GM19193 (cell line): ENCODE data around the gene FAM217A.

Experiments
- POLR2A ChIP-seq: IDR thresholded peaks from 4 replicates; pipeline ENCODE4 v1.6.1; 2011; ENCODE audit not compliant: insufficient read depth, insufficient read length; ENCODE audit errors: extremely low read depth

The FAM217A gene, protein sequence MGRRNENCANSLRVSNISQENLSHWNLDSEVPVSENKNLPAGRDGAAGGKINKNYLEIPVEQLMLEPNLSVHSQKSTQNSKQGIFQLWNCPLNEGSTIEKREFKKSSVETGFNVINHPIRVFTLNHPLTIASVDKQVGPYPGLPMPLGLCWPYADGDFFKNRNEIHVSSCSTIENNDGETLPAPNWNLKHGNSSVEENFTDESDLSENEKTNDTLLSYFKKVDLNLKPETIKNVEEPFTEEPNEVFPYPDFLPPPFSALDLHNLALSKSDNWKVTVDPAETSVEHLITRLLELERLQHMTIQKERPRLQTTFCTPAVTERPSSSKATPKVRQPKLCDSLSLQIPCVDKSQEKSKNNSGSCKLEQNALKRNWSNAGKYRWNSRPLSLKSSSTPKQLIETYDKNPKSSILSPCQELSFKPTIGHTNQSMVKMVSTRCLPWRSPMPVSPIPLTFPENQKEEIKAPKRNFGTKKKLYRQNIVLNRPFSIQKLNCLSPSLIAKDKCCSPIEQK

DNA sequence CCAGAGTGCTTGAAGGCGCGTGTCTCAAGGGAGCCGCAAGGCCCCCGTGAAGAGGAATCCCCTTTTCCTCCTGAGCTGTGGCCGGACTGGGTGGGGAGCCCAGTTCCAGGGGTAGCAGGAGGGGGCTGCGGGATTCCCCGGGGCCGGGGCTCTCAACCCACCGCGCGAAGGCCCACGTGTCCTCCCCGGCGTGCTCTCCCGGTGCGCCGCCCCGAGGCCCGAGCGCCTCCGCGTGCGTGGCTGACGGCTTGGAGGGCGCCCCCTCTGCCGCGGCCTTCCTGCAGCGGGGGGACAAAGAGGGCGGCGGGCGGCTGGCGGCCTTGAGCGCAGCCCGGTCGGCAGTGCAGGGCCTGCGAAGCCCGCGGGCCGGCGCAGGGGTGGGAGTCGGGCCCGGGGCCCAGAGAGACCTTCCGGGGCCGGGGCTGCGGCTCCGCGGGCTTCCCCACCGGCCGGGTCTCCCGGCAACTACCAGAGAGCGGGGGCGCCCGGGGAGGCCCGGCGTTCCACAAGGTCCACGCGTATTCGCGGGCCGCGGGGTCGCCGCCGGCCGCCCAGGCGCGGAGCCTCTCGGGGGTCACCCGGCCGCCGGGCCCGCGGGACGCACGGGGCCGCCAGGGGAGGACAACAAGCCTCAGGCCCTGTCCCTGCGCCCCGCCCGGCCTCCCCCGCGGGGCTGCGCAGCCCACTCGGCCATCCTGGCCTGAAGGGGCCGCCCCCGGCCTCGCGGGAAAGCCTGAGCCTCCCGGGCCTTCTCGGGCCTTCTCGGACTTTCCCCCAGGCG is at the start of gene FAM217A:
Gene FAM217A (minus strand): TSS at position 447 of the 781 bp plus-strand sequence. CDS start 1,723 bp downstream, outside the sequence.
- TF ChIP-seq POLR2A, result no peak

DNA sequence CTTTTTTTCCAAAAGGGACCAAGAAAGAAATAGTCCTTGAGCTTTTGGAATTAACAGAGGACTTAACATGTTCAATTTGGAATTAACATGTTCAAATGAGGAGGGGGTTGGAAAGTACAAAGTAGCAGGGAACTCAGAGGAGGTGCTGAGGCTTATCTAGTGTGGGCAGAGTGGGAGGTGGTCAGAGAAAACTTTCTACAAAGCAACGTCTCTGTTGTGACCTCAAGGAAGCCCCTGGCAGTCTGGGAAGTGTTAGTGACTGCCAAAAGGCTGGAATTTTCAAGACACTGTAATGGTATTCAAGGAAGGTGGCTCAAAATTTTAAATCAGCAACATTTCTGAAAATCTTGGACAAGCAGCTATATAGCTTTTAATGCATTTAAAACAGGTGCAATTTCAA is 49.1 kb upstream of the FAM217A start:
- TF ChIP-seq POLR2A, result no peak

DNA sequence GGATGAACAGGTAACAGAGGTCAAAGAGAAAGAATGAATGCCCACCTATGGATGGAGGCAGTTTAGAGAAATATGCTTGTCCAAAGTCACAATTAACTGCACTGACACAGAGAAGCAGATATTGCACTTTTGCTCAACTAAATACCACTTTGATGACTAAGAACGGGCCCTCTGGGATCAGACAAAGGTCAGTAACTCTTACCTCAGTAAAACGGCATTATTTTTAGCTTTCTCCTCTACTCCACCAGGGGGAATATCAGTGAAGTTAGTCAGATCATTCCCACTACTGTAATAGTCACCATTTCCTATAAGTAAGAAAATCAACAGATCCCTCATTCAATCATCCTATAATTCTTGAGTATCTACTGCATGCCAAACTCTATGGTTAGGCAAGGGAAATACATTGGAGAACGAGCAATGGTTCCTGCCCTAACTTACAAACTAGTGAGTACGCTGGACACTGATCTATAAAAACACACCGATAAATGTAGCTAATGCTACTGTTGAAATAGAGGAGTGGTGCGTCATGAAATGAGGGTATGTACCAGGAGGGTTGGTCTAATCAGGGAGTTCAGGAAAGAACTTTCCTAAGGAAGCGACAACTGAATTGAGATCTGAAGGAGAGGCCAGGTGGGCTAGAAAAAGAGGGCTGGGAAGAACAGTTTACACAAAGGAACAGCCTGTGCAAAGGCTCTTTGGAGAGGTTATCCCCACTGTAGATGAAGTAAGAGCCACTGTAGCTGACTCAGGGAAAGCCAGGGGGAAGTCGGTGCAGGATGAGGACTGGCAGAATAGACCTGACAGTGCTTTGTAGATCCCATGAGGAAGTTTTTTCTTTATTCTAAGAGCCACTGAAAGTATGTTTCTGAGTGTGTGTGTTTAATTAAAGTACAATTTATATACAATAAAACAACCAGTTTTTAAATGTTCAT is 47.3 kb upstream of the FAM217A start:
- no peak for TF ChIP-seq POLR2A

DNA sequence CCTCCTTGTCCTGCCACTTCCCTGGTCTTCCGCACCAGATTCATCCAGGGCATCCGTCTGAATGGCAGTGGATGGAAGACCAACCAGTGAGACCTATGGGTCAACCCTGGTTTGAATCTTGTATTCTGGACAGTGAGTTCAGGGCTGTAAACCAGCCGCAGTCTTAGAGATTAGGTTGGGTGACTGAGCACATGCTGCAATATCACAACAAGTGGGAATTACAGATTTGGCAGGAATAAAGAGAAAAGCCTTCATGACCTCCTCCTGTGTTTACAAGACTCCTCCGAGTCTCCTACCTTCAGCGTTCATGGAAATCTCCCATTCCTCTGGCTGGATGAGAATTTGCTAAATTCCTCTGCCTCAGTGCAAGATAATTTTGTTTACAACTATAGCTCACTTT is 46.6 kb upstream of the FAM217A start:
- no peak for TF ChIP-seq POLR2A

DNA sequence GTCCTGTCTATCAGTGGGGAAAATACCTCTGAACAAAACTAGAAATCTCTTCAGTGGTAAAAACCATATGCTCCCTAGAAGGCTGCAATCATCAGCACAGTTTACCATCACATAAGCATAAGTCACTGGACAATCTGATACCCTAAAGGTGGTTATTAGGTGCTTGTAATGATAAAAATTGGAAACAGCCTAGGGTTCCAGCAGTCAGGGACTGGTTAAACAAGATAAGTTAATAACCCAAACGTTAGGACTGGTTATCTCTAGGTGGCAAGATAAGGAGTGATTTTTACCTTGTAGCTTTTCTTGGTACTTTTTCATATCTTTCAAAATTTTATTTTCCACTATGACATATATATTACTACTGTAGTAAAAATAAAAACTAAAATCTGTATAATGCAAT is 45.4 kb upstream of the FAM217A start:
- no peak for TF ChIP-seq POLR2A

DNA sequence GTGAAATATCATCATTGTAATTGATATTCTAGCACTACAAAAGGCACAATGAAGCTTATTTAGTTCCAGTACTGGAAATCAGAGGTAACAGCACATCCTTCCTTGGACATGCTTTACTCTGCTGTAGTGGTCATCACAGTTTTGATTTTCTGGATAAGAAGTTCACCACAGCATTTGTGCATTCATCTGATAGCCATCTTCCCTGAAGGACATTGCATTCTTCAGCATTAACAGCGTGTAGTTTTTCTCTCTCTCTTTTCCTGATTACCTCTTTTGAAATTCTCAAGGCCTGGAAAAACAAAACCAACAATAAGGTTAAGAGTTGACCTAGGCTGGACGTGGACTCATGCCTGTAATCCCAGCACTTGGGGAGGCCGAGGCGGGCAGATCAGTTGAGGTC is 36.8 kb upstream of the FAM217A start:
- TF ChIP-seq POLR2A, result no peak

DNA sequence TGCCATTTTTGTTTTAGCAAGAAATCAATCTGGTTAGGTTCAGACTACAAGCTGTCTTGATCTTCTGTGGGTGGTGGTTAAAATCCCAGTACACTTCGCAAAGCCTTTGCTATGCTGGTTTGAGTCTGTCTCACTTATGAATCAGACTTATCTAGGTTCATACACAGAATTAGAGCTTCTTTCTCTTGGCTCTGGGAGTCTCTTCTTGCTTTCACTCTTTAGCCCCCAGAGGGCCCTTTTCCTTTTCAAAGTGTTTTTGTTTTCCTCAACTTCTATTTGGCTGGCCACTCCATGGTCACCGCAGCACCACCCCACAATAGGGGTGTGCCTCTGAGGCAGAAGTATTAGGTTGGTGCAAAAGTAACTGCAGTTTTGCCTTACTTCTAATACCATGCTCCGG is 35.2 kb upstream of the FAM217A start:
- no peak for TF ChIP-seq POLR2A

DNA sequence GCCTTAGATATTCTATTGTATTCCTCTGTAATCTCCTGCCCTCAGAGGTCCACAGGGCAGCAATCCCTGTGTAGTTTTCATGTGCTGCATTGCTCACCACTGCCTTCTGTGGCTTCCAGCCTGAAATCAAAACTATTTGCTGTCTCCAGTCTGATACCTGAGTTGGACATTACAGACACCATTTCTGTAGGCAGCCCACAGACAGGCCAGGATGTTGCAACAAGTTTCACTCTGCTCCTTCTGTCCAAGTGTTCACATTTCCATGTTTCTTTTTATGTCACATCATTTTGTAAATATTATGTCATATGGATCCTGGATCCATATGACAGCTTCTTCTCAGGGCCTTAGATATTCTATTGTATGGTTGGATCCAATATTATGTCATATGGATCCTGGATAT is 34.7 kb upstream of the FAM217A start:
- no peak for TF ChIP-seq POLR2A

DNA sequence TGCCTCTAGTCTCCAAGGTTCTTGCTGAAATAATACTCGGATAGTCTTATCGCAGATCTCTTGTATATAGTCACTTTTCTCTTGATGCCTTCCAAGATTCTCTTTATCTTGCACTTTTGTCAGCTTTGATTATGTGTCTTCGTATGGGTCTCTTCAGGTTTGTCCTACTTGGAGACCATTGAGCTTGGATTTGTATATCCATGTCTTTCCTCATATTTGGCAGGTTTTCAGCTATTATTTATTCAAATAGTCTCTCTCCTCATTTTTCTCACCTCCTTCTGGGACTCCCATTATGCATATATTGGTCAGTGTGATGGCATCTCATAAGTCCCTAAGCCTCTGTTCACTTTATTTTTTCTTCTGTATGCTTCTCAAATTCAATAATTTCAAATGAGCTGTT is 33.4 kb upstream of the FAM217A start:
- no peak for TF ChIP-seq POLR2A

DNA sequence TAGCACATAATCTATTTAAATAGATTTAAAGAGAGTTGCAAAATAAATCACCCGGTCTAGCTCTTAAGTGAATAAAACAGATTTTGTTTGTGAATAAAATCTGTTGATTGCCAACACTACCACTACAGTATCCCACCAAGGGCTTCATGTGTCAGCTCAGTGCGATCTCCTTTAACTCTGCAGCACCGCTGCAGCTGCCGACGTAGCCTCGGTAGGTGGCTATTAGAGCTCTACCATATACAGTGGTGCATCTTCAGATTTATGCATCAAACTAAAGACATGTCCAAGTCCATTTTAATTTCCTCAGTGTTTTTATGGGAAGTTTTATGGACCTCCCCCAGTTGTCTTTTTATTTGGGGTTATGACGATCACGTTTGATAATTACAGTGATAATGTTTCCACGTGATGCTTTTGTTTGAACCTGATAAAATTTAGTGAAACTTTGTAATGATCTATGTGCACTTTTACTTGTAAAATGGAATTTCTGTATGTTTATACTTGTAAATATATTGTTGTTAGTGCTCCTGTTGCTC is 29.7 kb upstream of the FAM217A start:
- TF ChIP-seq POLR2A, result no peak

DNA sequence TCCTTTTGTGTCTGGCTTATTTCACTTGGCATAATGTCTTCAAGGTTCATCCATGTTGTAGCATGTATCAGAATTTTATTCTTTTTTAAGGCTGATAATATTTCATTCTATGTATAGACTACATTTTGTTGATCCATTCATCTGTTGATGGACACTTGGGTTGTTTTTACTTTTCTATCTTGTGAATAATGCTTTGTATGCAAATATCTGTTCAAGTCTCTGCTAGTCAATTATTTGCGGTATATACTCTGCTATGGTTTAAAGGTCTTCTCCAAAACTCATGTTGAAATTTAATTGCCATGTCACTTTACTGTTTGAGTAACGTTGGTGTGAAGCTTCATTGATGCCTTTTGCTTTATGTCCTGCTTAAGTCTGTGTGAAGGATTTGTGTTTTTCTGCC is 28.9 kb upstream of the FAM217A start:
- TF ChIP-seq POLR2A, result no peak

DNA sequence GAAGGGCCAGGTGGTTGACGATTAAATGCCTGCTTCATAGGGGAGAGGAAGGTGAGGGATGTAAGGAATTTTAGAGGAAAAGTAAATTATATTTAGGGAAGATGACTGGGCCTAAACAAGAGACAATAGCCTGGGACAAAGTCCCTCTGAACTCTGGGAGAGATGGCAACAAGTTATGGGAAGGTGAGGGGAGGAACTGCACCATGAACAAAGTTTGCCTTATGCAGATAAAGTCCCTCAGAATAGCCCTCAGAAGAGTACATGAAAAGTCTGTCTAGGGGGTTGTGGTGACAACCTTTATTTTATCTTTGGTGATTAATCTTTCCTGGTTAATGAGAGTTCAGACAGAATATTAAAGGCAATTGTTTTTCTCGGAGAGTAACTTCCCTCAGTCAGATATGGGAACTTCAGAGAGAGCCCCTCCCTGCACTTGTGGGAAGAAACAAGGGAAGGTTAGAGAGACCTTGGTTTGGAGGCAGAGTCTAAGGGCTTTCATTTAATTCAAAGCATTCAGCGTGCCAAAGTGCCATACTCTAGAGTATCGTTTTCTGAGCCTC is 27.1 kb upstream of the FAM217A start:
- no peak for TF ChIP-seq POLR2A

DNA sequence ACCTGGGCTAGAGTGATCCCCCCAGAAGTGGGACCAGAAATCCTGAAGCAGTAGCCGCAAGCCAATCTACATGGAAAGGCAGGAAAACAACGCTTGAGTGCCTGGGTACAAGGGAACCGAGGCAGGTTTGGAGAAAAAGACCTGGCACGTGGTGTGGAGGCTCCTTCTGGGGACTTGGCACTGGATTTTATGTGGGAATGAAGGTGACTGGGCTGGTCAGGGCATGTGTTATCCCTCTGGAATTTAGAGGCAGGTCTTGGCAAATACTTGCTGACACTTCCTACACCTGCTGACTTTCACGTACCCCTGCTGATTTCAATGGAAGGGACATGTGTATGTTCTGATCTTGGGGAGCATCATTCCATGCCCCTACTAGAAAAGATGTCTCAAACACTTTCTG is 25.0 kb upstream of the FAM217A start:
- no peak for TF ChIP-seq POLR2A

DNA sequence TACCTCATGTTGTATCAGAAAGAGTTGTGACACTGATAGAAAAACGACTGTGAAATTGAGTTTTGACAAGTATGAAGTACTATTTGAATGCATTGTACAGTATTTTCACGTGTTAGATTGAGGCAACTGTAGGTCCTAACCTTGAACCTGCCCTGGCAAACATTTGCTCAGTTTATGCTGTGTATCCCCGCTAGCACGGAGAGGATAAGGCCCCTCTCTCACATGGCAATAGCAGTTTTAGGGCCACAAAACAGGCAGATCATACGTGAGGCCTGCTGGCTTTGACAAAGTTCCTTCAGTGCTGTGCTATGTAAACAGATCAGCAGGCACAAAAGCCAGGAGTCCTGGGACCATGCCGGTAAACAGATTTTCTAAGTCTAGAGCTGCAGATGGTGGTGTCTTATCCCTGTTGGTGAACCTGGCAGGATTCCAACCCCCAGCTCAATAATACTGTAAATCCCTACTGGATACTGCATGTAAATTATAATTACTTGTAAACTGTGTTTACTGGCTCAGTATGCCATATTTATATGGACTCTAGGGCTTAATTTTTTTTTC is 23.8 kb upstream of the FAM217A start:
- TF ChIP-seq POLR2A, result no peak
